SK-N-MC (cell line): ENCODE data around the gene ERGIC1.

ENCODE experiments used
- FOXP2 ChIP-seq: optimal IDR thresholded peaks from 2 replicates; pipeline ENCODE3; 2011; ENCODE audit warnings: mild to moderate bottlenecking, moderate library complexity; ENCODE audit not compliant: insufficient read depth; ENCODE audit errors: extremely low read length, control extremely low read depth
- POLR2AphosphoS5 ChIP-seq: IDR thresholded peaks from 2 replicates; pipeline ENCODE4 v1.6.1; 2012; ENCODE audit warnings: mild to moderate bottlenecking, low read depth, low read length, borderline replicate concordance

GRCh38 chr5:172973931-172974330, 139.9 kb downstream of the ERGIC1 start:
- TF ChIP-seq POLR2AphosphoS5, result no peak
- no peak for TF ChIP-seq FOXP2
